HG03175 (cell line): ENCODE measurements around the gene CEBPB.

Experiments used
- ATAC-seq: cut with Tn5 transposase; IDR thresholded peaks from one replicate; pipeline ENCODE4 v1.9.1; 2021; ENCODE audit warnings: mild to moderate bottlenecking, moderate library complexity; ENCODE audit not compliant: unreplicated experiment

The CEBPB gene

GRCh38 chr20:50210066-50210619, 19.5 kb downstream of the CEBPB start:
- ATAC-seq, result no peak

GRCh38 chr20:50211091-50211490, 20.5 kb downstream of the CEBPB start:
- ATAC-seq, result no peak

GRCh38 chr20:50213531-50214106, 23.0 kb downstream of the CEBPB start:
- no peak for ATAC-seq

GRCh38 chr20:50214226-50215024, 23.8 kb downstream of the CEBPB start:
- no peak for ATAC-seq

- no peak for ATAC-seq
Observed at GRCh38 chr20:50215101-50215690, 24.6 kb downstream of the CEBPB start.

- ATAC-seq, result no peak
Observed at GRCh38 chr20:50215926-50216325, 25.3 kb downstream of the CEBPB start.

GRCh38 chr20:50216543-50217206, 26.0 kb downstream of the CEBPB start:
- ATAC-seq, result no peak

- no peak for ATAC-seq
Observed at GRCh38 chr20:50217207-50217949, 26.7 kb downstream of the CEBPB start.

GRCh38 chr20:50218987-50219435, 28.4 kb downstream of the CEBPB start:
- ATAC-seq, result no peak

GRCh38 chr20:50219600-50219999, 29.0 kb downstream of the CEBPB start:
- ATAC-seq, result no peak

- no peak for ATAC-seq
Observed at GRCh38 chr20:50220093-50220893, 29.7 kb downstream of the CEBPB start.

GRCh38 chr20:50220894-50221365, 30.3 kb downstream of the CEBPB start:
- ATAC-seq, result no peak

GRCh38 chr20:50221501-50222308, 31.1 kb downstream of the CEBPB start:
- no peak for ATAC-seq

- ATAC-seq, result no peak
Observed at GRCh38 chr20:50222309-50223038, 31.8 kb downstream of the CEBPB start.

GRCh38 chr20:50223039-50224005, 32.7 kb downstream of the CEBPB start:
- ATAC-seq, result no peak

GRCh38 chr20:50224052-50224451, 33.4 kb downstream of the CEBPB start:
- ATAC-seq, result no peak
